B cell (primary cell): ENCODE measurements around the gene FRMPD4.

ENCODE experiments used
- CTCF ChIP-seq: fragments of 200-600 bp; IDR thresholded peaks from one replicate; pipeline ENCODE4 v1.8.0; 2022; ENCODE audit warnings: antibody characterized with exemption, mild to moderate bottlenecking
- EZH2 ChIP-seq: IDR thresholded peaks from 2 replicates; pipeline ENCODE4 v1.6.1; 2012; ENCODE audit warnings: borderline replicate concordance, low read depth, mild to moderate bottlenecking, moderate library complexity, low read length; ENCODE audit not compliant: insufficient read depth, poor library complexity, severe bottlenecking

GRCh38 chrX:12581546-12581945 is 443.3 kb downstream of the FRMPD4 start:
- TF ChIP-seq CTCF, result no peak
- no peak for TF ChIP-seq EZH2
